SU-DHL-6 (cell line): ENCODE measurements around the gene HOXA7.

Experiments
- H2AFZ ChIP-seq: fragments of 200-600 bp; sonication (generic); 2 replicates; pipeline ENCODE4 v1.6.1; 2014; ENCODE audit warnings: low read depth, mild to moderate bottlenecking, moderate library complexity, mixed read lengths, antibody characterized with exemption, low read length; ENCODE audit not compliant: severe bottlenecking
- H3F3A ChIP-seq: fragments of 200-600 bp; shearing (Covaris generic); 2 replicates; pipeline ENCODE4 v1.6.0; 2016; ENCODE audit warnings: antibody characterized with exemption, mild to moderate bottlenecking; ENCODE audit not compliant: insufficient read depth
- H3K27ac ChIP-seq: fragments of 200-600 bp; sonication (generic); 2 replicates; pipeline ENCODE4 v1.5.1; 2016; ENCODE audit warnings: low read depth, mild to moderate bottlenecking, low read length, moderate library complexity, mixed read lengths
- H3K27me3 ChIP-seq: fragments of 200-600 bp; sonication (generic), shearing (Covaris generic); 2 replicates; pipeline ENCODE4 v1.6.0; 2014; ENCODE audit warnings: mild to moderate bottlenecking, low read length
- H3K36me3 ChIP-seq: fragments of 200-600 bp; sonication (generic); 2 replicates; pipeline ENCODE4 v1.6.1; 2014; ENCODE audit warnings: mild to moderate bottlenecking, low read length, mixed read lengths
- H3K4me2 ChIP-seq: fragments of 300-600, 200-600 bp; shearing (Covaris generic), sonication (generic); 2 replicates; pipeline ENCODE4 v1.6.0; 2014; ENCODE audit warnings: low read length, low read depth, mild to moderate bottlenecking; ENCODE audit not compliant: poor library complexity, severe bottlenecking
- H3K4me3 ChIP-seq: fragments of 200-600 bp; sonication (generic); 2 replicates; pipeline ENCODE4 v1.5.1; 2014; ENCODE audit warnings: antibody characterized with exemption, low read length, mild to moderate bottlenecking, mixed read lengths; ENCODE audit not compliant: insufficient read depth, poor library complexity, severe bottlenecking
- H3K79me2 ChIP-seq: fragments of 200-600 bp; sonication (generic); 2 replicates; pipeline ENCODE4 v1.6.1; 2014; ENCODE audit warnings: mild to moderate bottlenecking, low read length, moderate library complexity; ENCODE audit not compliant: insufficient read depth
- H3K9ac ChIP-seq: fragments of 200-600 bp; sonication (generic); 2 replicates; pipeline ENCODE4 v1.7.0; 2014; ENCODE audit warnings: mild to moderate bottlenecking, low read length
- H3K9me2 ChIP-seq: fragments of 200-600 bp; sonication (generic); replicated peaks from 2 replicates; pipeline ENCODE4 v1.6.1; 2014; ENCODE audit warnings: low read length; ENCODE audit not compliant: insufficient read depth
- H3K9me3 ChIP-seq: fragments of 200-600 bp; sonication (generic); 2 replicates; pipeline ENCODE4 v1.6.1; 2014; ENCODE audit warnings: low read length, mixed read lengths; ENCODE audit not compliant: insufficient read depth
- H4K20me1 ChIP-seq: fragments of 200-600 bp; sonication (generic); 2 replicates; pipeline ENCODE4 v1.6.1; 2014; ENCODE audit warnings: low read depth, mild to moderate bottlenecking, antibody characterized with exemption, low read length, moderate library complexity, mixed read lengths
- EZH2phosphoT487 ChIP-seq: fragments of 200-600 bp; sonication (generic), shearing (Covaris generic); conservative IDR thresholded peaks from 2 replicates; pipeline ENCODE4 v1.6.1; 2018; ENCODE audit warnings: mild to moderate bottlenecking, antibody characterized with exemption, low read length, moderate library complexity, mixed read lengths
- TF ChIP-seq, protein P1 (sequence below): fragments of 200-600 bp; sonication (generic); IDR thresholded peaks from one replicate; pipeline ENCODE4 v1.5.1; 2017; ENCODE audit warnings: antibody characterized with exemption, mild to moderate bottlenecking, low read length, moderate library complexity; ENCODE audit not compliant: insufficient read depth, poor library complexity, severe bottlenecking

HOXA7 gene

DNA sequence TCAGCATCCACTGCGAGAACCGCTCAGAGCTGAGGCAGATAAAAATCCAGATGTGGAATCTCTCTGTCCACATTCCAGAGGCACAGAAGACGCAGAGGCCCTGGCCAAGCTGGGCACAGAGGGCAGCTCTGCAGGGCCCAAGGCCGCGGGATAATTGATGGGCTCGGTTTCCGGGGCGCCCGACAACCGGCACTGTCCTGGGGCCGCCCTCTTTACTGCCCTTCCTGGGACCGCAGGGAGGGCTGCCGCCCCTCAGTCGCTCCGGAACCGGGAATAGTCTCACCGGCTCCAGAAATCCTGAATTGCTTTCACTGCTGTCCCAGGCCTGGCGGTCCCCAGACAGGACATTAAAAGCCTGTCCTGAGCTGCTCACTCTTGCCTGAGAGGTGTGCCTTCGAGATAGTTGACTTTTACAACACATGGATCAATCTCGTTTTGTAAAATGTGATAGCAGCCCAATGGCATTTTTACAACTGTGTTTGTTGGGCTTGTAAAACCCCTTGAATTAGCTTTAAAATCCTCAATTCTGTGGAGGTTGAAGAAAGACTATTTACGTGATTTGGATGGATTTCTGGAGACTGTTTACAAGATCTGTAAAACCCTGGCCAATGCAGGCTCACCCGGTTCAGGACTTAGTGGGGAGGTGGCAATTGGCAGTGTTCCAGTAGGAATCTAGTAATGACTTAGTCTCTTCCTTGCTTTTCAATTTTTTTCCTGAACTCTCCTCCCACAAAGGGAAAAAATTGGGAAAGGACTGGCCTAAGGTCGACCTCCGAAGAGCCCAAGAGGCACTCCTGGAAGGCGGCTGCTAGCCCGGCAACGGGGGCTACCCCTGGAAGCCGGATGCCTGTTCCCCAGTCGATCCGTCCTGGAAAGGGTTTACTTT, 7.5 kb downstream of the HOXA7 start:
- Histone ChIP-seq H3K9me3 (no peaks in the 10 kb centered on the region), H3K4me3 (peak overlapping the region; percentile 62), H3K79me2 (peaks cover 15% of the 10 kb centered on the region; the same call in 1 of the 2 replicates), H3K27me3 (no peaks in the 10 kb centered on the region), H3K9me2 (no peaks in the 10 kb centered on the region), H2AFZ (no peak overlapping the region), H3F3A (peaks cover 4% of the 10 kb centered on the region; the same call in 1 of the 2 replicates), H4K20me1 (no peaks in the 10 kb centered on the region), H3K36me3 (no peaks in the 10 kb centered on the region), H3K27ac (no peak overlapping the region), H3K9ac (peak overlapping the region; percentile 75), H3K4me2 (peak overlapping the region; percentile 73)
- no peak for TF ChIP-seq EZH2phosphoT487
- TF ChIP-seq, protein P1, sequence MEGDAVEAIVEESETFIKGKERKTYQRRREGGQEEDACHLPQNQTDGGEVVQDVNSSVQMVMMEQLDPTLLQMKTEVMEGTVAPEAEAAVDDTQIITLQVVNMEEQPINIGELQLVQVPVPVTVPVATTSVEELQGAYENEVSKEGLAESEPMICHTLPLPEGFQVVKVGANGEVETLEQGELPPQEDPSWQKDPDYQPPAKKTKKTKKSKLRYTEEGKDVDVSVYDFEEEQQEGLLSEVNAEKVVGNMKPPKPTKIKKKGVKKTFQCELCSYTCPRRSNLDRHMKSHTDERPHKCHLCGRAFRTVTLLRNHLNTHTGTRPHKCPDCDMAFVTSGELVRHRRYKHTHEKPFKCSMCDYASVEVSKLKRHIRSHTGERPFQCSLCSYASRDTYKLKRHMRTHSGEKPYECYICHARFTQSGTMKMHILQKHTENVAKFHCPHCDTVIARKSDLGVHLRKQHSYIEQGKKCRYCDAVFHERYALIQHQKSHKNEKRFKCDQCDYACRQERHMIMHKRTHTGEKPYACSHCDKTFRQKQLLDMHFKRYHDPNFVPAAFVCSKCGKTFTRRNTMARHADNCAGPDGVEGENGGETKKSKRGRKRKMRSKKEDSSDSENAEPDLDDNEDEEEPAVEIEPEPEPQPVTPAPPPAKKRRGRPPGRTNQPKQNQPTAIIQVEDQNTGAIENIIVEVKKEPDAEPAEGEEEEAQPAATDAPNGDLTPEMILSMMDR = no peak

DNA sequence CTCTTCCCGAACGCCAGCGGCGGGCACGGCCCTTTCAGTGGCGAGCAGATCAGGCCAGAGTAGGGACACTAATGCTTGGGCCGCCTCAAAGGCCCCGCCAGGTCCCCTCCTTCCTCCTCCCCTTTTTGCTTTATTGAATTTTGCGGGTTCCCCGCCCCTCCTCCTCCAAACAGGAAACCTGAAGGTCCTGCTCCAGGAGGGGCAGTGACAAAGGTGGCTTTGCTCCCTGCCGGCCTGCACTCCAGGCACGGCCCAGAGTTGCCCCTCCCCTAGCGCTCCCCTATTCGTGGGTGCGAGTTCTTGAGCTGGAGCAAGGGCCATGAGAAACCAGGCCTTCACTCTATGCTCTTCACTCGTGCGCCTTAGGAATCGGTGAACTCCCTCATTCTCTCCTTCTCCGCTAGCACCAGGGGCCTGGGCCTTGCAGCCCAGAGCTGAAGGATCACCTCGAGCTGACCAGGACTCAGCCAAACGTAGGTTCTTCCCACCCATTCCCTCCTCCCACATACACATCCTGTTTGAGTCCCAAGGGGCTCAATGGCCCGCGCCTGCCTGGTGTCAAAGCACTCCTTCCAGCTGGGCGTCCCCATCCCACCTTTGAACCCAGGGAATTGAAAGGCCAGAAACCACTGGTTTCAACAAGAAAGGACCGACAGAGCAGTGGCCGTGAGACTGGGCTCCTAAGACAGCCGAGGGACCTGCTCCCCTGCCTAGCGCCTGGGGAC, 8.3 kb downstream of the HOXA7 start:
- Histone ChIP-seq H3F3A (no peaks in the 10 kb centered on the region), H3K4me3 (no peak overlapping the region), H3K9me3 (no peaks in the 10 kb centered on the region), H3K27me3 (no peaks in the 10 kb centered on the region), H2AFZ (no peak overlapping the region), H3K9ac (peak overlapping the region; percentile 6; the same call in 1 of the 2 replicates), H4K20me1 (no peaks in the 10 kb centered on the region), H3K27ac (no peak overlapping the region), H3K36me3 (no peaks in the 10 kb centered on the region), H3K4me2 (peak overlapping the region; percentile 73), H3K79me2 (peaks cover 15% of the 10 kb centered on the region; the same call in 1 of the 2 replicates), H3K9me2 (no peaks in the 10 kb centered on the region)
- TF ChIP-seq EZH2phosphoT487 = no peak
- TF ChIP-seq, protein P1 = no peak

DNA sequence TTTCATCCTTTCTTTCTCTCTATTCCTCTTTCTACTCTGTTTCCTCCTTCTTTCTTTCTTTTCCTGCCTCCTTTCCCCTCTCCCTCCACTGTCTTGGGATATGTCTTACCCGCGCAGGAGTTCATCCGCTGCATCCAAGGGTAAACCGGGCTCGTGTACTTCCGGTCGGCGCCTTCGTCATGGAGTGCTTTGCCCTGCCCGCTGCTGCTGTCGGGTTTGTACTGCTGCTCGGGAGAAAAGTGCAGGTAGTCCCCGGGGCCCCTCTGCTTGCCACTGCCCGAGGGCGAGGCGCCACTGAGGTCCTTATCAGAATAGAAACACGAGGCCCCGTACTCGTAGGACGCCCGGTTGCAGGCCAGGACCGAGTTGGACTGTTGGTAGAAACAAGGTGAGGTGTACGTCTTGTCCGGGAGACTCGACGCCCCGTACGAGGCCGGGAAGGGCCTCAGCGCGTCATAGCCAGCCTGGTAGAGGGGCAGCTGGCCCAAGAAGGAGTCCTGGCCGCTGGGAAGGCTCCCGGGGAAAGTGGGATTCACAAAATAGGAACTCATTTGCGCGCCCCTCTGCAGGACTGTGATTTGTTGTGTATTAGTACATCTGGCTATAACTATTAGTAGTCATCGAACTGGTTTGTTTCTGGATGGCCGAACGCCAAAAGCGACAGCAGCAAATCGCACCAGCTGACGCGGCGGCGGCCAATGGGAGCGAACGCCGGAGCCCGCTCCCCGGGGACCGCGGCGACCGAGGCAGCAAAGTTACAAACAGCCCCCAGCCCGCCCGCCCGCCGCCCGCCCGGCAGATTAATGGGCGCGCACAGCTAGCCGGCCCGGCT, 9.1 kb downstream of the HOXA7 start, which contains the start of gene HOXA6:
TSS of gene HOXA6 (minus strand) at position 576 of the 832 bp plus-strand sequence. CDS start at position 551, 25 bp downstream.
- no peaks in the 10 kb centered on the region for H3K27me3 ChIP-seq
- H3K27ac ChIP-seq = no peak within 1 kb of the TSS
- H3K4me2 ChIP-seq = peak within 1 kb of the TSS; percentile 73
- no peaks in the 10 kb centered on the region for H3K36me3 ChIP-seq
- no peaks in the 10 kb centered on the region for H3K9me2 ChIP-seq
- no peaks in the 10 kb centered on the region for H3F3A ChIP-seq
- no peak within 1 kb of the TSS for H2AFZ ChIP-seq
- H3K79me2 ChIP-seq = peaks cover 15% of the 10 kb centered on the region; the same call in 1 of the 2 replicates
- H4K20me1 ChIP-seq = no peaks in the 10 kb centered on the region
- peak within 1 kb of the TSS; percentile 6; the same call in 1 of the 2 replicates for H3K9ac ChIP-seq
- TF ChIP-seq, protein P1 = no peak
- TF ChIP-seq EZH2phosphoT487 = no peak
- H3K9me3 ChIP-seq = no peaks in the 10 kb centered on the region
- no peak within 1 kb of the TSS for H3K4me3 ChIP-seq
